B cell (primary cell): Measurements from ENCODE around the gene FMOD. TPM values are rescaled to one million over a fixed set of nuclear protein-coding genes. Genes with fewer than 3 reads are reported as not detected.

Source experiments
- ATAC-seq: fragments of 200-7000 bp; cut with Tn5 transposase; one replicate; pipeline ENCODE4 v1.10.0; 2021; ENCODE audit warnings: low read depth, mild to moderate bottlenecking, moderate number of reproducible peaks, moderate library complexity
- CTCF ChIA-PET: fragments of 350-600 bp; sonication (Branson Sonifier 250); formaldehyde crosslinking; loops from one replicate; lab custom pipeline; 2021; ENCODE audit warnings: antibody characterized with exemption, inconsistent platforms; lab: Charles Lee
- POLR2A ChIA-PET: fragments of 350-600 bp; sonication (Branson Sonifier 250); formaldehyde crosslinking; loops from one replicate; lab custom pipeline; 2021; ENCODE audit warnings: antibody characterized with exemption; lab: Charles Lee
- DNase-seq: peaks from one replicate; pipeline ENCODE4 v3.0.0; 2013
- H2AFZ ChIP-seq: 2 replicates; pipeline ENCODE4 v1.6.1; 2012; ENCODE audit warnings: mild to moderate bottlenecking, low read depth, low read length; ENCODE audit not compliant: insufficient read depth, poor library complexity, severe bottlenecking
- H3K27ac ChIP-seq, 2 donors: 1 replicate in 1 of 2; 2 replicates in 1 of 2; pipeline ENCODE4 v1.5.1; 2012 to 2013; ENCODE audit warnings: low read length in 2 of 2, mild to moderate bottlenecking in 2 of 2, moderate library complexity in 1 of 2
- H3K27me3 ChIP-seq, 4 experiments: fragments of 200-600 bp in 1 of 4; sonication (generic) in 1 of 4; replicated peaks in 1 of 4; 1 replicate in 2 of 4; 2 replicates in 2 of 4; pipeline versions ENCODE4 v1.6.1 to v1.7.0; 2013 to 2016; ENCODE audit warnings: low read length in 3 of 4, mild to moderate bottlenecking in 2 of 4, mixed read lengths in 1 of 4, moderate library complexity in 1 of 4; ENCODE audit not compliant: insufficient read depth in 4 of 4, control insufficient read depth in 3 of 4; ENCODE audit errors: control extremely low read depth in 1 of 4
- H3K36me3 ChIP-seq, 2 experiments: replicated peaks in 1 of 2; 1 replicate in 1 of 2; 2 replicates in 1 of 2; pipeline versions ENCODE4 v1.6.1 to v1.7.1; 2013; ENCODE audit warnings: low read length in 1 of 2; ENCODE audit not compliant: insufficient read depth in 2 of 2, control insufficient read depth in 1 of 2; ENCODE audit errors: control extremely low read depth in 1 of 2, extremely low read depth in 1 of 2
- H3K4me1 ChIP-seq, 2 donors: fragments of 200-600 bp in 1 of 2; sonication (generic) in 1 of 2; 1 replicate in 1 of 2; 2 replicates in 1 of 2; pipeline versions ENCODE4 v1.5.1 to v1.6.1; 2013 to 2017; ENCODE audit warnings: low read length in 2 of 2; ENCODE audit not compliant: control insufficient read depth in 2 of 2, insufficient read depth in 2 of 2
- H3K4me2 ChIP-seq: replicated peaks from 2 replicates; pipeline ENCODE3; 2012; ENCODE audit warnings: mild to moderate bottlenecking, low read depth, low read length; ENCODE audit not compliant: poor library complexity, severe bottlenecking
- H3K4me3 ChIP-seq, 5 experiments: fragments of 200-600 bp in 1 of 5; sonication (generic) in 1 of 5; 1 replicate in 3 of 5; 2 replicates in 2 of 5; pipeline versions ENCODE4 v1.5.1 to v1.7.0; 2011 to 2016; ENCODE audit warnings: low read length in 4 of 5, mild to moderate bottlenecking in 4 of 5, low read depth in 2 of 5, control low read depth in 1 of 5, moderate library complexity in 1 of 5; ENCODE audit not compliant: insufficient read depth in 1 of 5; ENCODE audit errors: control extremely low read depth in 1 of 5, extremely low read depth in 1 of 5
- H3K79me2 ChIP-seq: fragments of 200-600 bp; sonication (generic); one replicate; pipeline ENCODE4 v1.6.0; 2016; ENCODE audit warnings: low read length; ENCODE audit not compliant: control insufficient read depth, insufficient read depth
- H3K9ac ChIP-seq: fragments of 200-600 bp; sonication (generic); 2 replicates; pipeline ENCODE4 v1.6.1; 2017; ENCODE audit warnings: mild to moderate bottlenecking, low read length, moderate library complexity
- H3K9me3 ChIP-seq, 3 donors: one replicate each; pipeline versions ENCODE4 v1.6.1 to v1.7.1; 2013; ENCODE audit warnings: low read length in 2 of 3; ENCODE audit not compliant: control insufficient read depth in 2 of 3, insufficient read depth in 1 of 3; ENCODE audit errors: control extremely low read depth in 1 of 3
- H4K20me1 ChIP-seq: 2 replicates; pipeline ENCODE4 v1.6.0; 2012; ENCODE audit warnings: mild to moderate bottlenecking, low read length; ENCODE audit not compliant: insufficient read depth, control insufficient read depth, poor library complexity, severe bottlenecking
- H3K27ac Mint-ChIP-seq: one replicate; pipeline ENCODE4 v1.8.0; 2021; ENCODE audit warnings: mixed read lengths
- H3K27me3 Mint-ChIP-seq: one replicate; pipeline ENCODE4 v1.8.0; 2021; ENCODE audit warnings: mixed read lengths
- H3K4me1 Mint-ChIP-seq: one replicate; pipeline ENCODE4 v1.8.0; 2021; ENCODE audit warnings: mixed read lengths
- H3K4me3 Mint-ChIP-seq: one replicate; pipeline ENCODE4 v1.8.0; 2021; ENCODE audit warnings: mixed read lengths
- H3K9me3 Mint-ChIP-seq: one replicate; pipeline ENCODE4 v1.8.0; 2022; ENCODE audit warnings: mixed read lengths; ENCODE audit not compliant: insufficient read depth
- CTCF ChIP-seq: fragments of 200-600 bp; IDR thresholded peaks from one replicate; pipeline ENCODE4 v1.8.0; 2022; ENCODE audit warnings: antibody characterized with exemption, mild to moderate bottlenecking
- EZH2 ChIP-seq: IDR thresholded peaks from 2 replicates; pipeline ENCODE4 v1.6.1; 2012; ENCODE audit warnings: borderline replicate concordance, low read depth, mild to moderate bottlenecking, moderate library complexity, low read length; ENCODE audit not compliant: insufficient read depth, poor library complexity, severe bottlenecking
- WGBS: methylation state at CpG from one replicate; pipeline ENCODE4 v1.1.5; 2013; ENCODE audit warnings: missing lambda C conversion rate; ENCODE audit not compliant: insufficient coverage; 5-methylcytosine and 5-hydroxymethylcytosine counted together
- intact Hi-C: fragments of 100-400 bp; cut with micrococcal nuclease; formaldehyde crosslinking; loops from one replicate; pipeline ENCODE4 v1.10.0; 2022
- polyA plus RNA-seq: library from polyadenylated mRNA; depleted of rRNA; stranded (reverse); fragments of >200 nt; gene quantifications from 2 replicates; pipeline ENCODE4 v1.2.3, GENCODE V29; 2012
- total RNA-seq, 2 donors: library from RNA; stranded (reverse); fragments of 120-200 nt in 1 of 2; gene quantifications; 1 replicate in 1 of 2; 2 replicates in 1 of 2; pipeline versions ENCODE4 v1.2.3 to v1.2.4, GENCODE V29; 2013 to 2022

Gene FMOD
- total and polyA plus RNA-seq, 2 donors (not counting 1 experiment from before 2014, with no cell fraction given) = not detected

DNA sequence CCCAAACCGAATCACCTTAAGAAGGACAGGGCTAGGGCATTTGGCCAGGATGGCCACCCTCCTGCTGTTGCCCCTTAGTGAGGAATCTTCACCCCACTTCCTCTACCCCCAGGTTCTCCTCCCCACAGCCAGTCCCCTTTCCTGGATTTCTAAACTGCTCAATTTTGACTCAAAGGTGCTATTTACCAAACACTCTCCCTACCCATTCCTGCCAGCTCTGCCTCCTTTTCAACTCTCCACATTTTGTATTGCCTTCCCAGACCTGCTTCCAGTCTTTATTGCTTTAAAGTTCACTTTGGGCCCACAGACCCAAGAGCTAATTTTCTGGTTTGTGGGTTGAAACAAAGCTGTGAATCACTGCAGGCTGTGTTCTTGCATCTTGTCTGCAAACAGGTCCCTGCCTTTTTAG is 42.0 kb downstream of the FMOD start:
- peaks cover 52% of the 10 kb centered on the region for H4K20me1 ChIP-seq
- no peaks in the 10 kb centered on the region for H3K9me3 Mint-ChIP-seq
- TF ChIP-seq CTCF (no peak), EZH2 (no peak)
- peak overlapping the region; percentile 89 for H3K4me2 ChIP-seq
- H3K4me1 Mint-ChIP-seq = peaks cover 64% of the 10 kb centered on the region
- H3K4me3 ChIP-seq = peak overlapping the region; percentile 96 to 99 (median 99)
- ChIA-PET CTCF (interaction anchor here (2.1 to 14.6 kb wide), 8 partner anchors 8 to 178 kb away, joined by 7 to 441 read pairs (median 168); no protein-coding TSS in a partner anchor), POLR2A (interaction anchor here (0.6 to 9.6 kb wide), 8 partner anchors 12 to 900 kb away, joined by 3 to 687 read pairs (median 111); no protein-coding TSS in a partner anchor)
- H3K27ac Mint-ChIP-seq = peak overlapping the region; percentile 99
- H3K27me3 ChIP-seq = no peaks in the 10 kb centered on the region
- DNase-seq (no peak), ATAC-seq (no peak)
- H3K79me2 ChIP-seq = peaks cover 58% of the 10 kb centered on the region
- H3K27me3 Mint-ChIP-seq = no peaks in the 10 kb centered on the region
- H3K4me1 ChIP-seq = peaks cover 57 to 69% of the 10 kb centered on the region in 2 donors
- H2AFZ ChIP-seq = no peak overlapping the region
- 91% methylated on average over 1 of the region's 1 CpG for WGBS
- peak overlapping the region; percentile 99 for H3K4me3 Mint-ChIP-seq
- intact Hi-C loops = no loop called here
- H3K27ac ChIP-seq = peak overlapping the region in 1 of 2 donors; percentile 62
- H3K9ac ChIP-seq = peak overlapping the region; percentile 99
- no peaks in the 10 kb centered on the region for H3K9me3 ChIP-seq
- H3K36me3 ChIP-seq = peaks cover 11 to 59% of the 10 kb centered on the region in 2 experiments

- Histone ChIP-seq H3K27me3 (no peaks in the 10 kb centered on the region), H3K9me3 (no peaks in the 10 kb centered on the region), H3K27ac (peak overlapping the region; percentile 48 to 62), H3K4me2 (peak overlapping the region; percentile 89), H3K9ac (peak overlapping the region; percentile 99), H4K20me1 (peaks cover 52% of the 10 kb centered on the region), H2AFZ (no peak overlapping the region), H3K4me3 (peak overlapping the region; percentile 96 to 99 (median 99)), H3K79me2 (peaks cover 63% of the 10 kb centered on the region), H3K36me3 (peaks cover 11 to 59% of the 10 kb centered on the region in 2 experiments), H3K4me1 (peaks cover 62 to 75% of the 10 kb centered on the region in 2 donors)
- Mint-ChIP-seq H3K4me1 (peaks cover 66% of the 10 kb centered on the region), H3K4me3 (peak overlapping the region; percentile 99), H3K27me3 (no peaks in the 10 kb centered on the region), H3K27ac (peak overlapping the region; percentile 99), H3K9me3 (no peaks in the 10 kb centered on the region)
- DNase-seq (no peak), ATAC-seq (no peak)
- intact Hi-C loops = no loop called here
- TF ChIP-seq EZH2 (no peak), CTCF (no peak)
- POLR2A ChIA-PET = interaction anchor here (0.5 to 9.6 kb wide), 9 partner anchors 11 to 900 kb away, joined by 4 to 687 read pairs (median 100); no protein-coding TSS in a partner anchor
- 35% methylated on average over 4 of the region's 5 CpGs for WGBS
- CTCF ChIA-PET = interaction anchor here (0.9 to 14.6 kb wide), 9 partner anchors 8 to 196 kb away, joined by 3 to 441 read pairs (median 29); no protein-coding TSS in a partner anchor
These were observed 42.5 kb downstream of the FMOD start for GRCh38 chr1:203308328-203308922.
